Measurements from ENCODE around the gene INSYN2A. TPM values are rescaled to one million over a fixed set of nuclear protein-coding genes. Genes with fewer than 3 reads are reported as not detected.

INSYN2A gene
- total and polyA plus RNA-seq, 10 of the 15 experiments (the other 5 are each of a cell fraction or from before 2014, with no cell fraction given): not detected

DNA sequence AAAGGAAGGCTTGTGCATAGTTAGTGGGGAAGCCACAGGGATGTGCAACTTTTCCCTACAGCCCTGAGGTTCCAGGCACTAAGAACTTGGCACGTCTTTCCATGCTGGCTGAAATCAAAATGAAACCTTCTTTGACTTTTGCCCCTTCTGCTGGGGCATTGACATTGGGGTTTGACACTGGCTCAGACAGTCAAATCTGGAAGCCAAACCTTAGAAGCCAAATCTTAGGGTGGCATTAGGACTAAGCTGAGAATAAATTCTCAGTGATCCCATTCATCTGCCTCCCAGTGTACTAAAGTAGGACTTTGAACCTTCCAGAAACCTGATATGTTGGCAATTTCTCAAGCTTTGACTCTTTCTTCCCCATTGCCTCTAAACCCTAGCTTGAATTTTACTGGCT is 31.3 kb upstream of the INSYN2A start:
- Histone ChIP-seq H3K4me2 (ENCODE audit: control insufficient read depth, insufficient read depth) (no peak overlapping the region), H3K9ac (ENCODE audit: control insufficient read depth, insufficient read depth, low read length) (no peak overlapping the region), H3K4me3 (no peak overlapping the region), H3K27ac (ENCODE audit: control insufficient read depth, insufficient read depth) (no peak overlapping the region), H4K20me1 (ENCODE audit: control insufficient read depth, insufficient read depth) (no peaks in the 10 kb centered on the region), H3K9me3 (replicated peaks; ENCODE audit: control insufficient read depth, insufficient read depth, low read length) (no peaks in the 10 kb centered on the region), H2AFZ (ENCODE audit: control insufficient read depth, low read depth, low read length) (no peak overlapping the region), H3K79me2 (ENCODE audit: control insufficient read depth, insufficient read depth, low read length) (no peaks in the 10 kb centered on the region), H3K4me1 (ENCODE audit: control insufficient read depth, insufficient read depth, low read length) (no peaks in the 10 kb centered on the region), H3K27me3 (replicated peaks in 1 of 2; ENCODE audit: control insufficient read depth in 2 of 2, insufficient read depth in 2 of 2, low read length in 1 of 2) (no peaks in the 10 kb centered on the region), H3K36me3 (ENCODE audit: control insufficient read depth in 2 of 2, insufficient read depth in 2 of 2, low read length in 1 of 2) (no peaks in the 10 kb centered on the region)
- intact Hi-C loops (cut with micrococcal nuclease; ENCODE audit: unreplicated experiment) (no loop called here), in situ Hi-C loops (cut with MboI) (no loop called here)
- ATAC-seq (no peak), DNase-seq (ENCODE audit: low read depth, low spot score) (no peak), FAIRE-seq (no peak)
- ChIA-PET CTCF (no interaction called here), SMC1A (ENCODE audit: uncharacterized antibody, unreplicated experiment) (no interaction called here), RAD21 (ENCODE audit: unreplicated experiment) (no interaction called here), POLR2A (no interaction called here)
- BruUV-seq (replicated peaks): no TSS peak
- 5% methylated on average over 1 of the region's 1 CpG for WGBS (ENCODE audit: insufficient coverage, insufficient replicate concordance, low lambda C conversion rate, missing lambda C conversion rate)
- TF ChIP-seq KDM1A (IDR thresholded peaks at IDR 0.05; ENCODE audit: borderline replicate concordance) (no peak), LARP7 (IDR thresholded peaks at IDR 0.05) (no peak), TARDBP (IDR thresholded peaks at IDR 0.05; ENCODE audit: borderline replicate concordance) (no peak), CHD2 (IDR thresholded peaks at IDR 0.05; ENCODE audit: borderline replicate concordance, low read depth, low read length) (no peak), RCOR1 (conservative IDR thresholded peaks at IDR 0.05; ENCODE audit: low read depth, low read length) (no peak), RB1 (IDR thresholded peaks at IDR 0.05; ENCODE audit: borderline replicate concordance) (no peak), BMI1 (IDR thresholded peaks at IDR 0.05; ENCODE audit: borderline replicate concordance) (no peak)
- TF ChIP-seq, protein P1, sequence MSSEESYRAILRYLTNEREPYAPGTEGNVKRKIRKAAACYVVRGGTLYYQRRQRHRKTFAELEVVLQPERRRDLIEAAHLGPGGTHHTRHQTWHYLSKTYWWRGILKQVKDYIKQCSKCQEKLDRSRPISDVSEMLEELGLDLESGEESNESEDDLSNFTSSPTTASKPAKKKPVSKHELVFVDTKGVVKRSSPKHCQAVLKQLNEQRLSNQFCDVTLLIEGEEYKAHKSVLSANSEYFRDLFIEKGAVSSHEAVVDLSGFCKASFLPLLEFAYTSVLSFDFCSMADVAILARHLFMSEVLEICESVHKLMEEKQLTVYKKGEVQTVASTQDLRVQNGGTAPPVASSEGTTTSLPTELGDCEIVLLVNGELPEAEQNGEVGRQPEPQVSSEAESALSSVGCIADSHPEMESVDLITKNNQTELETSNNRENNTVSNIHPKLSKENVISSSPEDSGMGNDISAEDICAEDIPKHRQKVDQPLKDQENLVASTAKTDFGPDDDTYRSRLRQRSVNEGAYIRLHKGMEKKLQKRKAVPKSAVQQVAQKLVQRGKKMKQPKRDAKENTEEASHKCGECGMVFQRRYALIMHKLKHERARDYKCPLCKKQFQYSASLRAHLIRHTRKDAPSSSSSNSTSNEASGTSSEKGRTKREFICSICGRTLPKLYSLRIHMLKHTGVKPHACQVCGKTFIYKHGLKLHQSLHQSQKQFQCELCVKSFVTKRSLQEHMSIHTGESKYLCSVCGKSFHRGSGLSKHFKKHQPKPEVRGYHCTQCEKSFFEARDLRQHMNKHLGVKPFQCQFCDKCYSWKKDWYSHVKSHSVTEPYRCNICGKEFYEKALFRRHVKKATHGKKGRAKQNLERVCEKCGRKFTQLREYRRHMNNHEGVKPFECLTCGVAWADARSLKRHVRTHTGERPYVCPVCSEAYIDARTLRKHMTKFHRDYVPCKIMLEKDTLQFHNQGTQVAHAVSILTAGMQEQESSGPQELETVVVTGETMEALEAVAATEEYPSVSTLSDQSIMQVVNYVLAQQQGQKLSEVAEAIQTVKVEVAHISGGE (CRISPR knock-in tag; IDR thresholded peaks at IDR 0.05): no peak
- TF ChIP-seq, protein P2, sequence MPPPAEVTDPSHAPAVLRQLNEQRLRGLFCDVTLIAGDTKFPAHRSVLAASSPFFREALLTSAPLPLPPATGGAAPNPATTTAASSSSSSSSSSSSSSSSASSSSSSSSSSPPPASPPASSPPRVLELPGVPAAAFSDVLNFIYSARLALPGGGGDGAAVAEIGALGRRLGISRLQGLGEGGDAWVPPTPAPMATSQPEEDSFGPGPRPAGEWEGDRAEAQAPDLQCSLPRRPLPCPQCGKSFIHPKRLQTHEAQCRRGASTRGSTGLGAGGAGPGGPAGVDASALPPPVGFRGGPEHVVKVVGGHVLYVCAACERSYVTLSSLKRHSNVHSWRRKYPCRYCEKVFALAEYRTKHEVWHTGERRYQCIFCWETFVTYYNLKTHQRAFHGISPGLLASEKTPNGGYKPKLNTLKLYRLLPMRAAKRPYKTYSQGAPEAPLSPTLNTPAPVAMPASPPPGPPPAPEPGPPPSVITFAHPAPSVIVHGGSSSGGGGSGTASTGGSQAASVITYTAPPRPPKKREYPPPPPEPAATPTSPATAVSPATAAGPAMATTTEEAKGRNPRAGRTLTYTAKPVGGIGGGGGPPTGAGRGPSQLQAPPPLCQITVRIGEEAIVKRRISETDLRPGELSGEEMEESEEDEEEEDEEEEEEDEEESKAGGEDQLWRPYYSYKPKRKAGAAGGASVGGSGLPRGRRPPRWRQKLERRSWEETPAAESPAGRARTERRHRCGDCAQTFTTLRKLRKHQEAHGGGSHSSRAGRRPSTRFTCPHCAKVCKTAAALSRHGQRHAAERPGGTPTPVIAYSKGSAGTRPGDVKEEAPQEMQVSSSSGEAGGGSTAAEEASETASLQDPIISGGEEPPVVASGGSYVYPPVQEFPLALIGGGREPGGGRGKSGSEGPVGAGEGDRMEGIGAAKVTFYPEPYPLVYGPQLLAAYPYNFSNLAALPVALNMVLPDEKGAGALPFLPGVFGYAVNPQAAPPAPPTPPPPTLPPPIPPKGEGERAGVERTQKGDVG (CRISPR knock-in tag; IDR thresholded peaks at IDR 0.05): no peak

Data from GM12878 (cell line).